A673 (cell line): Measurements from ENCODE around the gene CDC73. TPM values are rescaled to one million over a fixed set of nuclear protein-coding genes. Genes with fewer than 3 reads are reported as not detected.

Source experiments
- BruUV-seq: library from RNA; stranded (reverse); fragments of 400-500 nt; replicated peaks from 2 replicates; lab custom pipeline; 2021; lab: Mats Ljungman, UMichigan
- CTCF ChIA-PET: fragments of 300-600 bp; sonication (Branson Sonifier 250); formaldehyde crosslinking; loops from one replicate; lab custom pipeline; 2022; ENCODE audit warnings: antibody characterized with exemption; lab: Charles Lee
- POLR2A ChIA-PET: fragments of 300-600 bp; sonication (Branson Sonifier 250); formaldehyde crosslinking; loops from one replicate; lab custom pipeline; 2022; ENCODE audit warnings: antibody characterized with exemption; ENCODE audit not compliant: low non-redundant PET; lab: Charles Lee
- DNase-seq: peaks from one replicate; pipeline ENCODE4 v3.0.0-alpha.2; 2015; ENCODE audit warnings: low spot score
- H3K27ac ChIP-seq: fragments of 200-600 bp; sonication (generic); 2 replicates; pipeline ENCODE4 v1.5.1; 2016; ENCODE audit warnings: mixed run types, low read depth, mild to moderate bottlenecking, mixed read lengths, antibody characterized with exemption, low read length; ENCODE audit not compliant: poor library complexity, severe bottlenecking
- H3K27me3 ChIP-seq: fragments of 200-600 bp; sonication (generic); replicated peaks from 2 replicates; pipeline ENCODE4 v1.6.1; 2017; ENCODE audit warnings: mixed run types, low read depth, mild to moderate bottlenecking, mixed read lengths, antibody characterized with exemption, low read length; ENCODE audit not compliant: insufficient read depth, poor library complexity
- H3K36me3 ChIP-seq: fragments of 200-600 bp; sonication (generic); 2 replicates; pipeline ENCODE4 v1.6.1; 2016; ENCODE audit warnings: mixed run types, mild to moderate bottlenecking, mixed read lengths, antibody characterized with exemption, low read length; ENCODE audit not compliant: insufficient read depth, poor library complexity, severe bottlenecking
- H3K4me1 ChIP-seq: fragments of 200-600 bp; sonication (generic); 2 replicates; pipeline ENCODE4 v1.6.1; 2017; ENCODE audit warnings: mixed run types, mild to moderate bottlenecking, mixed read lengths, antibody characterized with exemption, low read length; ENCODE audit not compliant: insufficient read depth, poor library complexity, severe bottlenecking
- H3K4me3 ChIP-seq: fragments of 200-600 bp; sonication (generic); 2 replicates; pipeline ENCODE4 v1.5.1; 2016; ENCODE audit warnings: low read depth, mixed run types, mild to moderate bottlenecking, mixed read lengths, low read length; ENCODE audit not compliant: poor library complexity, severe bottlenecking
- H3K9me3 ChIP-seq: fragments of 200-600 bp; sonication (generic); 2 replicates; pipeline ENCODE4 v1.6.1; 2016; ENCODE audit warnings: mixed run types, low read depth, mild to moderate bottlenecking, mixed read lengths, antibody characterized with exemption, low read length; ENCODE audit not compliant: poor library complexity, severe bottlenecking
- CTCF ChIP-seq: fragments of 300-800, 200-600 bp; sonication (generic); conservative IDR thresholded peaks from 2 replicates; pipeline ENCODE4 v1.5.1; 2017; ENCODE audit warnings: low read depth, mild to moderate bottlenecking, antibody characterized with exemption, low read length, moderate library complexity, mixed read lengths
- EZH2 ChIP-seq: fragments of 200-600 bp; sonication (generic); IDR thresholded peaks from 2 replicates; pipeline ENCODE4 v1.6.1; 2017; ENCODE audit warnings: borderline replicate concordance, low read depth, mild to moderate bottlenecking, mixed read lengths, antibody characterized with exemption, low read length; ENCODE audit not compliant: poor library complexity, severe bottlenecking
- intact Hi-C: fragments of 100-400 bp; cut with micrococcal nuclease; formaldehyde crosslinking; loops from one replicate; pipeline ENCODE4 v1.10.0; 2022; ENCODE audit not compliant: unreplicated experiment
- total RNA-seq: library from RNA; stranded (reverse); gene quantifications from 2 replicates; pipeline ENCODE4 v1.2.3, GENCODE V29; 2021

The CDC73 gene
- total RNA-seq, 1 experiment from 2014 or later = 71.0 TPM

GRCh38 chr1:193111641-193112090 lies 10.2 kb upstream of the CDC73 start:
- no peaks in the 10 kb centered on the region for H3K9me3 ChIP-seq
- no peaks in the 10 kb centered on the region for H3K27me3 ChIP-seq
- BruUV-seq = no TSS peak
- CTCF ChIA-PET = no interaction called here
- no peak for TF ChIP-seq EZH2
- TF ChIP-seq CTCF = no peak
- H3K4me3 ChIP-seq = no peak overlapping the region
- H3K4me1 ChIP-seq = peaks cover 12% of the 10 kb centered on the region
- no peaks in the 10 kb centered on the region for H3K36me3 ChIP-seq
- intact Hi-C loops = no loop called here
- DNase-seq = peak; percentile 48
- peak overlapping the region; percentile 3 for H3K27ac ChIP-seq
- POLR2A ChIA-PET = no interaction called here

GRCh38 chr1:193113258-193113991 lies 8.4 kb upstream of the CDC73 start:
- POLR2A ChIA-PET = no interaction called here
- CTCF ChIA-PET = no interaction called here

GRCh38 chr1:193113992-193114332 lies 7.9 kb upstream of the CDC73 start:
- H3K27me3 ChIP-seq = no peaks in the 10 kb centered on the region
- no peak for TF ChIP-seq CTCF
- no peak for TF ChIP-seq EZH2
- H3K27ac ChIP-seq = no peak overlapping the region
- POLR2A ChIA-PET = no interaction called here
- H3K4me1 ChIP-seq = peaks cover 12% of the 10 kb centered on the region
- CTCF ChIA-PET = no interaction called here
- no peaks in the 10 kb centered on the region for H3K9me3 ChIP-seq
- intact Hi-C loops = no loop called here
- BruUV-seq = no TSS peak
- H3K4me3 ChIP-seq = no peak overlapping the region
- DNase-seq = no peak
- H3K36me3 ChIP-seq = no peaks in the 10 kb centered on the region

More at GRCh38 chr1:193113258-193113991, 8.4 kb upstream of the CDC73 start:
- no peak overlapping the region for H3K4me3 ChIP-seq
- H3K27me3 ChIP-seq = no peaks in the 10 kb centered on the region
- H3K27ac ChIP-seq = no peak overlapping the region
- intact Hi-C loops = no loop called here
- no TSS peak for BruUV-seq
- DNase-seq = no peak
- peaks cover 12% of the 10 kb centered on the region for H3K4me1 ChIP-seq
- no peaks in the 10 kb centered on the region for H3K36me3 ChIP-seq
- H3K9me3 ChIP-seq = no peaks in the 10 kb centered on the region
- TF ChIP-seq CTCF = no peak
- TF ChIP-seq EZH2 = no peak
